ENCODE results near the gene CRYBB1.

CRYBB1 gene

GRCh38 chr22:26563022-26563421, 54.8 kb downstream of the CRYBB1 start:
- Histone ChIP-seq H2BK120ac (ENCODE audit: insufficient read depth, low read length, poor library complexity) (no peak overlapping the region), H3K9ac (ENCODE audit: low read length) (no peak overlapping the region)

GRCh38 chr22:26561756-26562417, 55.9 kb downstream of the CRYBB1 start:
- WGBS (ENCODE audit: extremely low coverage, insufficient coverage, insufficient read length) = no CpG with 5 or more reads among the region's 9 CpGs
- no peak overlapping the region for H2BK5ac ChIP-seq (ENCODE audit: low read depth, low read length, poor library complexity)
- H3K4me1 ChIP-seq (ENCODE audit: control insufficient read depth in 1 of 2, insufficient read depth in 2 of 2, low read length in 2 of 2) = peaks cover 6 to 7% of the 10 kb centered on the region in 2 experiments
- no peak overlapping the region for H3K4me2 ChIP-seq (ENCODE audit: low read length)
- H4K91ac ChIP-seq (ENCODE audit: low read depth, low read length) = no peak overlapping the region
- H3K9me3 ChIP-seq (ENCODE audit: insufficient read depth, low read depth, low read length) = peaks cover 4% of the 10 kb centered on the region
- no peak overlapping the region for H2BK12ac ChIP-seq (ENCODE audit: low read length)
- no peak overlapping the region for H3K27ac ChIP-seq (ENCODE audit: low read depth, low read length)
- H3K79me1 ChIP-seq (ENCODE audit: low read length) = peaks cover 3% of the 10 kb centered on the region
- H3K27me3 ChIP-seq (ENCODE audit: insufficient read depth, low read length) = no peaks in the 10 kb centered on the region
- no peak for DNase-seq
- H2AFZ ChIP-seq (ENCODE audit: insufficient read depth, low read length, poor library complexity) = no peak overlapping the region
- no peak overlapping the region for H2AK5ac ChIP-seq (ENCODE audit: low read length)
- no peak overlapping the region for H4K12ac ChIP-seq (ENCODE audit: low read depth, low read length)
- H3K36me3 ChIP-seq (ENCODE audit: control insufficient read depth in 1 of 2, insufficient read depth in 2 of 2, low read length in 2 of 2) = peaks cover 3 to 8% of the 10 kb centered on the region in 2 experiments
- H3K79me2 ChIP-seq (ENCODE audit: control insufficient read depth, insufficient read depth, low read length, poor library complexity) = no peaks in the 10 kb centered on the region
- H3K4ac ChIP-seq (ENCODE audit: low read depth, low read length) = no peak overlapping the region
- H3K14ac ChIP-seq (ENCODE audit: low read length) = no peak overlapping the region
- no peak overlapping the region for H4K8ac ChIP-seq (ENCODE audit: low read depth, low read length)
- H3K23ac ChIP-seq (ENCODE audit: low read length) = no peak overlapping the region
- no peak overlapping the region for H3K4me3 ChIP-seq (ENCODE audit: low read depth, low read length)
- H3K9ac ChIP-seq (ENCODE audit: low read length) = no peak overlapping the region
- no peak overlapping the region for H2BK120ac ChIP-seq (ENCODE audit: insufficient read depth, low read length, poor library complexity)
- peak overlapping the region; percentile 37 for H3K18ac ChIP-seq (ENCODE audit: low read length)

More at GRCh38 chr22:26563022-26563421, 54.8 kb downstream of the CRYBB1 start:
- Histone ChIP-seq H2BK5ac (ENCODE audit: low read depth, low read length, poor library complexity) (no peak overlapping the region), H3K27me3 (ENCODE audit: insufficient read depth, low read length) (no peaks in the 10 kb centered on the region), H3K4ac (ENCODE audit: low read depth, low read length) (no peak overlapping the region), H4K12ac (ENCODE audit: low read depth, low read length) (no peak overlapping the region), H2AFZ (ENCODE audit: insufficient read depth, low read length, poor library complexity) (no peak overlapping the region), H3K79me1 (ENCODE audit: low read length) (peaks cover 11% of the 10 kb centered on the region), H4K91ac (ENCODE audit: low read depth, low read length) (no peak overlapping the region), H2BK12ac (ENCODE audit: low read length) (no peak overlapping the region), H3K79me2 (ENCODE audit: control insufficient read depth, insufficient read depth, low read length, poor library complexity) (no peaks in the 10 kb centered on the region), H3K23ac (ENCODE audit: low read length) (no peak overlapping the region), H4K8ac (ENCODE audit: low read depth, low read length) (no peak overlapping the region), H3K27ac (ENCODE audit: low read depth, low read length) (no peak overlapping the region), H3K4me1 (ENCODE audit: control insufficient read depth in 1 of 2, insufficient read depth in 2 of 2, low read length in 2 of 2) (peaks cover 12 to 14% of the 10 kb centered on the region in 2 experiments), H3K14ac (ENCODE audit: low read length) (no peak overlapping the region), H2AK5ac (ENCODE audit: low read length) (no peak overlapping the region), H3K18ac (ENCODE audit: low read length) (no peak overlapping the region), H3K36me3 (ENCODE audit: control insufficient read depth in 1 of 2, insufficient read depth in 2 of 2, low read length in 2 of 2) (peaks cover 3 to 8% of the 10 kb centered on the region in 2 experiments), H3K9me3 (ENCODE audit: insufficient read depth, low read depth, low read length) (peaks cover 3% of the 10 kb centered on the region), H3K4me2 (ENCODE audit: low read length) (no peak overlapping the region), H3K4me3 (ENCODE audit: low read depth, low read length) (no peak overlapping the region)
- no CpG with 5 or more reads among the region's 5 CpGs for WGBS (ENCODE audit: extremely low coverage, insufficient coverage, insufficient read length)
- DNase-seq = no peak

- Histone ChIP-seq H3K9ac (ENCODE audit: low read length) (no peak overlapping the region), H3K23ac (ENCODE audit: low read length) (no peak overlapping the region), H3K14ac (ENCODE audit: low read length) (no peak overlapping the region), H4K8ac (ENCODE audit: low read depth, low read length) (no peak overlapping the region), H3K79me2 (ENCODE audit: control insufficient read depth, insufficient read depth, low read length, poor library complexity) (no peaks in the 10 kb centered on the region), H3K79me1 (ENCODE audit: low read length) (no peaks in the 10 kb centered on the region), H3K36me3 (ENCODE audit: control insufficient read depth in 1 of 2, insufficient read depth in 2 of 2, low read length in 2 of 2) (peaks cover 3 to 6% of the 10 kb centered on the region in 2 experiments), H2AFZ (ENCODE audit: insufficient read depth, low read length, poor library complexity) (no peak overlapping the region), H4K91ac (ENCODE audit: low read depth, low read length) (no peak overlapping the region), H2BK5ac (ENCODE audit: low read depth, low read length, poor library complexity) (no peak overlapping the region), H3K18ac (ENCODE audit: low read length) (no peak overlapping the region), H2BK120ac (ENCODE audit: insufficient read depth, low read length, poor library complexity) (no peak overlapping the region), H3K27me3 (ENCODE audit: insufficient read depth, low read length) (no peaks in the 10 kb centered on the region), H3K4ac (ENCODE audit: low read depth, low read length) (no peak overlapping the region), H4K12ac (ENCODE audit: low read depth, low read length) (no peak overlapping the region), H3K4me1 (ENCODE audit: control insufficient read depth in 1 of 2, insufficient read depth in 2 of 2, low read length in 2 of 2) (peaks cover 4 to 6% of the 10 kb centered on the region in 2 experiments), H3K4me3 (ENCODE audit: low read depth, low read length) (no peak overlapping the region), H2BK12ac (ENCODE audit: low read length) (no peak overlapping the region), H3K27ac (ENCODE audit: low read depth, low read length) (no peak overlapping the region), H3K4me2 (ENCODE audit: low read length) (no peak overlapping the region), H3K9me3 (ENCODE audit: insufficient read depth, low read depth, low read length) (peaks cover 5% of the 10 kb centered on the region), H2AK5ac (ENCODE audit: low read length) (no peak overlapping the region)
- no CpG with 5 or more reads among the region's 13 CpGs for WGBS (ENCODE audit: extremely low coverage, insufficient coverage, insufficient read length)
- no peak for DNase-seq
Measured at GRCh38 chr22:26559961-26560575, 57.8 kb downstream of the CRYBB1 start.

- no peak overlapping the region for H3K27ac ChIP-seq (ENCODE audit: low read depth, low read length)
- H3K27me3 ChIP-seq (ENCODE audit: insufficient read depth, low read length) = no peaks in the 10 kb centered on the region
- no peak overlapping the region for H2BK5ac ChIP-seq (ENCODE audit: low read depth, low read length, poor library complexity)
- H3K4ac ChIP-seq (ENCODE audit: low read depth, low read length) = no peak overlapping the region
- no peak overlapping the region for H3K18ac ChIP-seq (ENCODE audit: low read length)
- no peak overlapping the region for H3K4me3 ChIP-seq (ENCODE audit: low read depth, low read length)
- H2AFZ ChIP-seq (ENCODE audit: insufficient read depth, low read length, poor library complexity) = no peak overlapping the region
- H2BK12ac ChIP-seq (ENCODE audit: low read length) = no peak overlapping the region
- no peaks in the 10 kb centered on the region for H3K36me3 ChIP-seq (ENCODE audit: control insufficient read depth in 1 of 2, insufficient read depth in 2 of 2, low read length in 2 of 2)
- no peaks in the 10 kb centered on the region for H3K4me1 ChIP-seq (ENCODE audit: control insufficient read depth in 1 of 2, insufficient read depth in 2 of 2, low read length in 2 of 2)
- H4K8ac ChIP-seq (ENCODE audit: low read depth, low read length) = no peak overlapping the region
- H3K79me1 ChIP-seq (ENCODE audit: low read length) = no peaks in the 10 kb centered on the region
- no peak overlapping the region for H4K91ac ChIP-seq (ENCODE audit: low read depth, low read length)
- H3K4me2 ChIP-seq (ENCODE audit: low read length) = no peak overlapping the region
- no peaks in the 10 kb centered on the region for H3K79me2 ChIP-seq (ENCODE audit: control insufficient read depth, insufficient read depth, low read length, poor library complexity)
- H3K14ac ChIP-seq (ENCODE audit: low read length) = no peak overlapping the region
- H3K9me3 ChIP-seq (ENCODE audit: insufficient read depth, low read depth, low read length) = peaks cover 5% of the 10 kb centered on the region
- H3K23ac ChIP-seq (ENCODE audit: low read length) = peak overlapping the region; percentile 87
- H2BK120ac ChIP-seq (ENCODE audit: insufficient read depth, low read length, poor library complexity) = no peak overlapping the region
- H3K9ac ChIP-seq (ENCODE audit: low read length) = no peak overlapping the region
- DNase-seq = no peak
- no peak overlapping the region for H2AK5ac ChIP-seq (ENCODE audit: low read length)
- no CpG with 5 or more reads among the region's 3 CpGs for WGBS (ENCODE audit: extremely low coverage, insufficient coverage, insufficient read length)
- no peak overlapping the region for H4K12ac ChIP-seq (ENCODE audit: low read depth, low read length)
Measured at GRCh38 chr22:26558248-26558895, 59.5 kb downstream of the CRYBB1 start.
